Stimulated activated CD8-positive, alpha-beta memory T cell treated with anti-CD3 and anti-CD28 coated beads, Interleukin-7, amount 100 ng/mL, for 24 hours (primary cell): ENCODE results near the gene MAST2.
"Not testable (repeated sequence)": the region's sequence is repeated elsewhere in the genome, so short reads cannot be mapped to it uniquely, and the experiment has no call there.

ENCODE experiments used
- DNase-seq: peaks from one replicate; pipeline ENCODE4 v3.0.0-alpha.2; 2020; ENCODE audit warnings: low read depth

MAST2 gene

GRCh38 chr1:45938029-45938428 is 134.6 kb downstream of the MAST2 start:
- DNase-seq = no peak

DNA sequence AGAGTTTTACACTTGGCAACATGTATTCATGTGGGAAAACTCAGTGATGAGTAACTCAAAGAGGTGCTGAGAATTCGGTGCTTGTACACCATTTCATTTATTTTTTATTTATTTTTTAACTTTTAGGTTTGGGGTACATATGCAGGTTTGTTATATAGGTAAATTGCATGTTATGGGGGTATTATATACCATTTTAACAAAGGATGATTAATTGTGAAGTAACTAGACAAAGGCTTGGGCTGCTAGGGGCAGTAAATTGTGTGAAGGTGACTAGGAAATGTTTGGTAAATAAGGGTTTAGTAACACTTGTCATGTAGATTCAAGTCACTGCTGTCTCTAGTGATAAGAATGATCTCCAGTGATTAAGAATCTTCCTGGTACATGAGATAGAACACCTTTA is 139.0 kb downstream of the MAST2 start:
- no peak for DNase-seq

GRCh38 chr1:45943185-45943584 is 139.8 kb downstream of the MAST2 start:
- DNase-seq = no peak

DNA sequence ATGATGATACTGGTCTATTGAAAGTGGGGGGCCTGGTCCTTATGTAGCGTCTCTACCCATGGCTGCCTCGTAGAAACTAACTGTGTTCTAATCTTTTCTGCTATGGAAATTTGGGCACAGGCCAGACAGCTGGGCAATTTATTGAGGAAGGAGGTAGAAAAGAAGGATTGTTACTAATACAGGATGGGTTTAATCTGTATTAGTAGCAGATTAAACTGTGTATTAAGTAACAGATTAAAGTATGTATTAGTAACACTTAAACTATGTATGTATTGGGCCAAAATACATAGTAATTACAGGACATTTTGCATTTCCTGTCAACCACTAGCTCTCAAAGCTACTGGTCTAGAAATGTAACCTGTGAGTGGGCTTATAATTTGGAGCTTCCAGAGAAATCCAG is 142.0 kb downstream of the MAST2 start:
- DNase-seq = no peak

DNA sequence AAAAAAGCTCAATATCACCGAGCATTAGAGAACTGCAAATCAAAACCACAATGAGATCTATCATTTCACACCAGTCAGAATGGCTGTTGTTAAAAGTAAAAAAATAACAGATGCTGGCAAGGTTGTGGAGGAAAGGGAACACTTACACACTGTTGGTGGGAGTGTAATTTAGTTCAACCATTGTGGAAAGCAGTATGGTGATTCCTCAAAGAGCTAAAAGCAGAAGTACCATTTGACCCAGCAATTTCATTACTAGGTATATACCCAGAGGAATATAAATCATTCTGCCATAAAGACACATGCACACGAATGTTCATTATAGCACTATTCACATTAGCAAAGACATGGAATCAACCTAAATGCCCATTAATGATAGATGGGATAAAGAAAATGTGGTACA is 146.1 kb downstream of the MAST2 start:
- DNase-seq = not testable (repeated sequence)

GRCh38 chr1:45952072-45952471 is 148.7 kb downstream of the MAST2 start:
- no peak for DNase-seq

GRCh38 chr1:45953934-45954847 is 150.8 kb downstream of the MAST2 start:
- no peak for DNase-seq

- DNase-seq = no peak
These were observed 154.3 kb downstream of the MAST2 start for GRCh38 chr1:45957684-45958083.

DNA sequence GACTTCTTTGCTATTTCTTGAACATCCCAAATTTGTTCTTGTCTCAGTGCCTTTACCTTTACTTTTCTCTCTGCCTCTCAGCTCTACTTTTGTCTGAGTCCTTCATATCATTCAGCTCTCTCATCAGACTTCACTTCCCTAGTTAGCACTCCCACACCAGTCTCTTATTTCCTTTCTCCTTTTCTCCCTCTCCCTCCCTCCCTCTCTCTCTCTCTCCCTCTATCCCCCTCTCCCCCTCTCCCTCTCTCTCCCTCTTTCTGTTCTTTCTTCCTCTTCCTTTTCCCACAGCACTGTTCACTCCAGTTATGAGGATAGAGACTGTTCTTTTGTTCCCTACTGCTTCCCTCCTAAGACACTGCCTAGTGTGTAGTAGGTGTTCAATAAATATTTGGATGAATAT is 154.9 kb downstream of the MAST2 start:
- no peak for DNase-seq

- DNase-seq = no peak
These were observed 157.7 kb downstream of the MAST2 start for GRCh38 chr1:45960930-45961715.

DNA sequence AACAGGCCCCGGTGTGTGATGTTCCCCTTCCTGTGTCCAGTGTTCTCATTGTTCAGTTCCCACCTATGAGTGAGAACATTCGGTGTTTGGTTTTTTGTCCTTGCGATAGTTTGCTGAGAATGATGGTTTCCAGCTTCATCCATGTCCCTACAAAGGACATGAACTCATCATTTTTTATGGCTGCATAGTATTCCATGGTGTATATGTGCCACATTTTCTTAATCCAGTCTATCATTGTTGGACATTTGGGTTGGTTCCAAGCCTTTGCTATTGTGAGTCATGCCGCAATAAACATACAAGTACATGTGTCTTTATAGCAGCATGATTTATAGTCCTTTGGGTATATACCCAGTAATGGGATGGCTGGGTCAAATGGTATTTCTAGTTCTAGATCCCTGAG is 158.5 kb downstream of the MAST2 start:
- not testable (repeated sequence) for DNase-seq

DNA sequence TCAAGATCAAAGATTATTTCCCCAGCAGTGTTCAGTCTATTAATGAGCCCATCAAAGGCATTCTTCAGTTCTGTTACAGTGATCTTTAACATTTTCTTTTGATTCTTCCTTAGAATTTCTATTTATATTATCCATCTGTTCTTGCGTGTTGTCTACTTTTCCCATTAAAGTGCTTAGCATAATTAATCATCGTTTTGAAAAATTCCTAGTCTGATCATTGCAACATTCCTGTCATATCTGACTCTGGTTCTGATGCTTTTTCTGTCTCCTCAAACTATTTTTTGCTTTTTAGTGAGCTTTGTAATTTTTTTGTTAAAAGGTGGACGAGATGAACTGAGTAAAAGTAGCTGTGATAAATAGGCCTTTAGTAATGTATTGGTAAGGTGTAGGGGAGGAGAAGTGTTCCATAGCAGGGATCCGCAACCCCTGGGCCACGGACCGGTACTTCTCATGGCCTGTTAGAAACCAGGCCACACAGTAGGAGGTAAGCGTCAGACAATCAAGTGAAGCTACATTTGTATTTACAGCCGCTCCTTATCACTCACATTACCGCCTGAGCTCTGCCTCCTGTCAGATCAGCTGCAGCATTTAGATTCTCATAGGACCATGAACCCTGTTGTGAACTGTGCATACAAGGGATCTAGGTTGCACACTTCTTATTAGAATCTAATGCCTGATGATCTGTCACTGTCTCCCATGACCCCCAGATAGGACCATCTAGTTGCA is 165.7 kb downstream of the MAST2 start:
- no peak for DNase-seq

DNA sequence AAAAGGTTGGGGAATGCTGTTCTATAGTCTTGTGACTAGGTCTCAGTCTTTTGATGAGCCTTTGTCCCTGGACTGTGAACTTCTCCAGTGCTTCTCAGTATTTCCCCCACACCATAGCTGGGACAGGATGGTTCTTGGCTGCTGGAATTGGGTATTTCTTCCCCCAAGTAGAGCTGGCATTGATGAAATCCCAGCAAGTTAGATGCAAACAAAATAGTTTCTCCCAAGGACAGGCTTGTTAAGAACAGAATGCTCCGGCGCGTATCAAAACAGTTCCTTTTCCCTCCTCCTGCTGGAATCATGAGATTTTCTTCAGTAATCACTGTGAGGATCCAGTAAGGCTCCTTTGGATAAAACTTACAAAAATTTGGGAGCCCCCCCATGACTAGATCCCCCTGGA is 166.5 kb downstream of the MAST2 start:
- DNase-seq = no peak

GRCh38 chr1:45971335-45971734 is 167.9 kb downstream of the MAST2 start:
- DNase-seq = no peak

DNA sequence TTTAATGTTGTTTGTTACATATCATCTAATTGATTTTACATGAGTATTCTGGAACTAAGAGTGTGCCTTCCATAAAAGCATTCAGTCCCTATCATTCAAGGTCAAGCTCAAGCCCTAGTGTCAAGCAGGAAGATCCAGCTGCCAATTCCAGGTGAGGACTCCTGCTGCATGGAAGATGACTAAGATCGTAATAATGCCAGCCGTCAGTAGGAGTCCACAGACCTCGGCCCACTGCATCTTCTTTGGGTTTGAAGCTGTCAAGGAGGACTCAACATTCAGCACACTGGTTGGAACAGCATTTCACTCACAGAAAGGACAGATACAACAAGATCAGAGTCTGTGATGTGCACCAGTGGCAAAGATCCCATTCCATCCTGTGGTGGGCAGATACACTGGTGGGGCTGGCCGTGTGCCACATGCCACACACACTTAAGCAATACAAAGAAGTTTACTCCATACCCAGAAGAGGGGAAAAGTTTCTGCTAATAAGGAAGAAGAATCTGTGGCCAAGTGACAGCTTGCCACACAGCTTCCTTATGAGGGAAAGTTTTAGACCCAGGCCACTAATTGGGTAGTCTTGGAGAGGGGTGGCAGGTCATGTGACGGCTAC is 168.6 kb downstream of the MAST2 start:
- DNase-seq = no peak

GRCh38 chr1:45972621-45973020 is 169.2 kb downstream of the MAST2 start:
- DNase-seq = no peak

DNA sequence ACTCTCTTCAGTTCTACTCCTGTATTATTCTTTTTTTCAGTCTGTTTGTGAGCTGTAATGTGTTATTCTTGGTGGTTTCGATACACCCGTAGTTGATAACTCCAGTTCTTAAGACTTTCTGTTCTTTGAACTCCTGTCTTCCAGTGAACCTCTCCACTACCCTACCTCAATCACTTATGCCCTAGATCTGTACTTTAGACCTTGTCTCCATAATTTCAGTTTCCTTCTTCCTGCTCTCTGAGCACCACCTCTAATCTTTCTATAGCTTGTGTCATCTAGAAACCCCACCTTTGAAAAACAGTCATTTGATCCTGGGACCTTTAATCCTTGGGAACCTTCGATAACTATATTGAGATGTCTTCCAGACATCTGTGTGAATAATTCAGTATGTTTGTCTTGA is 169.7 kb downstream of the MAST2 start:
- no peak for DNase-seq

DNA sequence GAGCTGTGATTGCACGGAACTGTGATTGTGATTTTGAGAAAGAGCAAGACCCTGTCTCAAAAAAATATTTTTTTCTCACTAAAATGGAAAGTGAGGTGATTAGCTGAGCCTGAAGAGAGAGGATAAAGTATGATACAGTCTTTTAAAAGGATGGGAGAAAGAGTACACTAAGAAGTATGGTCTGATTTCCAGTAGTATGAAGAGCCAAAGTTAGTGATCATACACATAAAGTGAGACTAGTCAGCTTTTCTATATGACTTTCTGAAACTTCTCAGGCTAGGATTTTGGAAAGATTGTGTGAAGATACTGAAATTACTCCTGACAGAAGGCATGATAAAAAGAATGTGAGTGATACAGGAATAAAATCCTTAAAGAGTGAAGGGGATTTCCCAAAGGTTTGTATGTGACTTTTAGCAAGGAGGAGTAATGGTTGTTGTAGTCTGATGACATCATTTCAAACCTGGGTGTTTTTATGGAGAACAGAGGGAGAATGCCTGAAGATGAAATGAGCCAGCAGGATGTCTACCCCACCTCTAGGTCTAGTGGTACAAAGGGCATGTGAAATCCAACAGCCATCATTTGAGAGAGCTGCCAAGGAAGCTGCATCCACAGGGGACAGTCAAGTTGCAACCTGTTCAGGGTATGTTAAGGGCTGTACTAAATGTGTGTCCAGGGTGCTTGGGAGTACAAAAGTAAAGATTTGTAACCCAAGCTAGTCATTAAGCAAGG is 171.3 kb downstream of the MAST2 start:
- DNase-seq = no peak

DNA sequence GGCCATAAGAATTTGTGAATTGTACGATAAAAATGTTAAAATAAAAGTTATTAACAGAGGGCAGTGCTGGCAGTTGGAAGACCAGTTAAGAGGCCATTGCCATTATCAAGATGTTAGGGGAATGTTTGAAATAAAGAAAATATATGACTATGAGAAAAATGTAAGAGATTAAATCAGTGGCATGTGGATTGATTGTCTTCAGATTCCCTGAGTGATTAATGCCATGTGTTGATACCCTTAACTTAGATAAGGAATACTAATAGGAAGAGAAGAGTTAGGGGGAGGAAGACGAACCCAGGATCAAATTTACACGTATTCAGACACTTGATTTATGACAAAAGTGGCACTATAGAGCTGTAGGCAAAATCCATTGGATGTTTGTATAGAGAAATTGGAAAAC is 173.2 kb downstream of the MAST2 start:
- no peak for DNase-seq

- DNase-seq = no peak
These were observed 175.8 kb downstream of the MAST2 start for GRCh38 chr1:45979074-45979777.

- DNase-seq = no peak
These were observed 176.4 kb downstream of the MAST2 start for GRCh38 chr1:45979778-45980176.
